Measurements from ENCODE around the gene TNFSF15. TPM values are rescaled to one million over a fixed set of nuclear protein-coding genes. Genes with fewer than 3 reads are reported as not detected.

TNFSF15 gene
- total RNA-seq, 1 experiment from 2014 or later: 0.03 TPM

DNA sequence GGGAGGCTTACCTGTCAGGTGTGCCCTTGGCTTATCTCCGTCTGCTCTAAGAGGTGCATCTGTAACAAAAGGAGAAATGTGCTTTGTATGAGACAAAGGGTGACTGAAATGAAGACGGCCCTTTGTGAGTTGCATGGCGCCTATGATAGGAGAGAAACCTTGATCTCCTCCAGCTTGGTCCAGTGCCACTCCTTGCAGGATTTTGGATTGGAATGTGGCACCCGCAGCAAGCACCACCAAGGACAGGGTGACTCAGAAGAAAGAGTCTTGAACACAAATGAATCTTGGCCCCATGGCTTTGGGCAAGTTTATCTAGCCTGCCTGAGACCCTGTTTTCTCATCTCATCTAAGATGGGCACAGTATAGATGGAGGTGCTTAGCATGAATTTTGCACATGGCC is 13.4 kb downstream of the TNFSF15 start:
- intact Hi-C loops (cut with micrococcal nuclease; ENCODE audit: unreplicated experiment) (no loop called here), in situ Hi-C loops (cut with HindIII; ENCODE audit: low pct_unique_long_range_greater_than_20kb, low sequenced_read_pairs) (no loop called here)
- no peak for TF ChIP-seq POLR2AphosphoS5 (IDR thresholded peaks at IDR 0.05; ENCODE audit: low read depth, low read length)
- no peaks in the 10 kb centered on the region for H3K9me3 ChIP-seq (ENCODE audit: control insufficient read depth, insufficient read depth, low read depth, low read length)
- CTCF ChIA-PET: no interaction called here
- no peak overlapping the region for H3K27ac ChIP-seq (ENCODE audit: low read length)
- POLR2A ChIA-PET: no interaction called here
- no TSS peak for BruUV-seq (replicated peaks)
- H3K4me3 ChIP-seq (ENCODE audit: low read depth in 2 of 2, low read length in 2 of 2): no peak overlapping the region
- no peaks in the 10 kb centered on the region for H3K27me3 ChIP-seq (ENCODE audit: control insufficient read depth, insufficient read depth, low read length)
- no peaks in the 10 kb centered on the region for H3K4me1 ChIP-seq (ENCODE audit: control insufficient read depth, insufficient read depth, low read length)
- ATAC-seq (no peak), DNase-seq (ENCODE audit: low read depth, low spot score) (no peak)
- H3K36me3 ChIP-seq (ENCODE audit: control insufficient read depth, insufficient read depth, low read length): no peaks in the 10 kb centered on the region

DNA sequence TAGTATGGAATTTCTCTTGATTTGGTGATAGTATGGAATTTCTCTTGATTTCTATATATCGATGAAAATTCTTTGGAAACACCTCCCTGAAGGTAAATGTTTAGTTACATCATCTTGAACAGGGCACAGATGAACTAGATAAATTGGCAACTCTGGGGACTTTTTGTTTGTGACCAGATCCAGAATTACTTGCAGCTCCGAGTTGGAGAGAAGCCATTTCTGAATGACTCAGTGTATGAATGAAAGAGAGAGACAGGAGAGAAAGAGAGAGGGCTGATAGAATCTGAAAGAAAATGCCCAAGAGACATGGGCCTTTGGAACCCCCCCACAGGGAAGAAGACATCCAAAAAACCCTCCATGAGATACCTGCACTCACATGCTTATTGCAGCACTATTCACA is 14.1 kb downstream of the TNFSF15 start:
- in situ Hi-C loops (cut with HindIII; ENCODE audit: low pct_unique_long_range_greater_than_20kb, low sequenced_read_pairs) (no loop called here), intact Hi-C loops (cut with micrococcal nuclease; ENCODE audit: unreplicated experiment) (no loop called here)
- POLR2A ChIA-PET: no interaction called here
- Histone ChIP-seq H3K4me3 (ENCODE audit: low read depth in 2 of 2, low read length in 2 of 2) (no peak overlapping the region), H3K36me3 (ENCODE audit: control insufficient read depth, insufficient read depth, low read length) (no peaks in the 10 kb centered on the region), H3K9me3 (ENCODE audit: control insufficient read depth, insufficient read depth, low read depth, low read length) (no peaks in the 10 kb centered on the region), H3K27me3 (ENCODE audit: control insufficient read depth, insufficient read depth, low read length) (no peaks in the 10 kb centered on the region), H3K4me1 (ENCODE audit: control insufficient read depth, insufficient read depth, low read length) (no peaks in the 10 kb centered on the region), H3K27ac (ENCODE audit: low read length) (no peak overlapping the region)
- no peak for DNase-seq (ENCODE audit: low read depth, low spot score)
- no peak for ATAC-seq
- TF ChIP-seq, protein P1, sequence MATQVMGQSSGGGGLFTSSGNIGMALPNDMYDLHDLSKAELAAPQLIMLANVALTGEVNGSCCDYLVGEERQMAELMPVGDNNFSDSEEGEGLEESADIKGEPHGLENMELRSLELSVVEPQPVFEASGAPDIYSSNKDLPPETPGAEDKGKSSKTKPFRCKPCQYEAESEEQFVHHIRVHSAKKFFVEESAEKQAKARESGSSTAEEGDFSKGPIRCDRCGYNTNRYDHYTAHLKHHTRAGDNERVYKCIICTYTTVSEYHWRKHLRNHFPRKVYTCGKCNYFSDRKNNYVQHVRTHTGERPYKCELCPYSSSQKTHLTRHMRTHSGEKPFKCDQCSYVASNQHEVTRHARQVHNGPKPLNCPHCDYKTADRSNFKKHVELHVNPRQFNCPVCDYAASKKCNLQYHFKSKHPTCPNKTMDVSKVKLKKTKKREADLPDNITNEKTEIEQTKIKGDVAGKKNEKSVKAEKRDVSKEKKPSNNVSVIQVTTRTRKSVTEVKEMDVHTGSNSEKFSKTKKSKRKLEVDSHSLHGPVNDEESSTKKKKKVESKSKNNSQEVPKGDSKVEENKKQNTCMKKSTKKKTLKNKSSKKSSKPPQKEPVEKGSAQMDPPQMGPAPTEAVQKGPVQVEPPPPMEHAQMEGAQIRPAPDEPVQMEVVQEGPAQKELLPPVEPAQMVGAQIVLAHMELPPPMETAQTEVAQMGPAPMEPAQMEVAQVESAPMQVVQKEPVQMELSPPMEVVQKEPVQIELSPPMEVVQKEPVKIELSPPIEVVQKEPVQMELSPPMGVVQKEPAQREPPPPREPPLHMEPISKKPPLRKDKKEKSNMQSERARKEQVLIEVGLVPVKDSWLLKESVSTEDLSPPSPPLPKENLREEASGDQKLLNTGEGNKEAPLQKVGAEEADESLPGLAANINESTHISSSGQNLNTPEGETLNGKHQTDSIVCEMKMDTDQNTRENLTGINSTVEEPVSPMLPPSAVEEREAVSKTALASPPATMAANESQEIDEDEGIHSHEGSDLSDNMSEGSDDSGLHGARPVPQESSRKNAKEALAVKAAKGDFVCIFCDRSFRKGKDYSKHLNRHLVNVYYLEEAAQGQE (IDR thresholded peaks at IDR 0.05; ENCODE audit: insufficient read depth in 1 of 2, low read depth in 2 of 2, low read length in 1 of 2): no peak
- no peak for TF ChIP-seq TCF7L2 (IDR thresholded peaks at IDR 0.05; ENCODE audit: low read depth, low read length)
- no peak for TF ChIP-seq SIN3A (IDR thresholded peaks at IDR 0.05; ENCODE audit: borderline replicate concordance, insufficient read depth, low read depth, low read length)
- TF ChIP-seq POLR2AphosphoS5 (IDR thresholded peaks at IDR 0.05; ENCODE audit: low read depth, low read length): no peak
- TF ChIP-seq, protein P2, sequence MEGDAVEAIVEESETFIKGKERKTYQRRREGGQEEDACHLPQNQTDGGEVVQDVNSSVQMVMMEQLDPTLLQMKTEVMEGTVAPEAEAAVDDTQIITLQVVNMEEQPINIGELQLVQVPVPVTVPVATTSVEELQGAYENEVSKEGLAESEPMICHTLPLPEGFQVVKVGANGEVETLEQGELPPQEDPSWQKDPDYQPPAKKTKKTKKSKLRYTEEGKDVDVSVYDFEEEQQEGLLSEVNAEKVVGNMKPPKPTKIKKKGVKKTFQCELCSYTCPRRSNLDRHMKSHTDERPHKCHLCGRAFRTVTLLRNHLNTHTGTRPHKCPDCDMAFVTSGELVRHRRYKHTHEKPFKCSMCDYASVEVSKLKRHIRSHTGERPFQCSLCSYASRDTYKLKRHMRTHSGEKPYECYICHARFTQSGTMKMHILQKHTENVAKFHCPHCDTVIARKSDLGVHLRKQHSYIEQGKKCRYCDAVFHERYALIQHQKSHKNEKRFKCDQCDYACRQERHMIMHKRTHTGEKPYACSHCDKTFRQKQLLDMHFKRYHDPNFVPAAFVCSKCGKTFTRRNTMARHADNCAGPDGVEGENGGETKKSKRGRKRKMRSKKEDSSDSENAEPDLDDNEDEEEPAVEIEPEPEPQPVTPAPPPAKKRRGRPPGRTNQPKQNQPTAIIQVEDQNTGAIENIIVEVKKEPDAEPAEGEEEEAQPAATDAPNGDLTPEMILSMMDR (IDR thresholded peaks at IDR 0.05): no peak
- CTCF ChIA-PET: no interaction called here
- BruUV-seq (replicated peaks): no TSS peak

DNA sequence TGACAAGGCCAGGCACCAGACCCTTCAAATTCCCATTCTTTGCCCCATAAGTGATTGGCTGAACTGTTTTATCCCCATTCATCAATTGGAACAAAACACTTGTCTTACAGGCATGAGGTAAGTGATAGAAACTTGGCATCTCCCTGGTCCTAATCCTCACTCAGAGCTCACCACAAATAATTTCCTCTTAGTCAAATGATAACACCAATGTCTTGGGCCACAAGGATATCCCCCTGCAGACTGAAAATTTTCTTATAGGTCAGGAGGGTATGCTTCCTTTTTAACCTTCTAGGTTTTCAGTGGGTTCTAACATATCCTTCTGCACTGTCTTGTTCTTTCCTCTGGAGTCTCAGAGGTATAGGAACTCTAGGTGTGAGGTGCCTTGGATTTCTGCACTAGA is 14.5 kb downstream of the TNFSF15 start:
- Histone ChIP-seq H3K9me3 (ENCODE audit: control insufficient read depth, insufficient read depth, low read depth, low read length) (no peaks in the 10 kb centered on the region), H3K36me3 (ENCODE audit: control insufficient read depth, insufficient read depth, low read length) (no peaks in the 10 kb centered on the region), H3K27me3 (ENCODE audit: control insufficient read depth, insufficient read depth, low read length) (no peaks in the 10 kb centered on the region), H3K4me1 (ENCODE audit: control insufficient read depth, insufficient read depth, low read length) (no peaks in the 10 kb centered on the region), H3K4me3 (ENCODE audit: low read depth in 2 of 2, low read length in 2 of 2) (no peak overlapping the region), H3K27ac (ENCODE audit: low read length) (no peak overlapping the region)
- intact Hi-C loops (cut with micrococcal nuclease; ENCODE audit: unreplicated experiment): no loop called here
- ChIA-PET POLR2A (no interaction called here), CTCF (no interaction called here)
- no peak for ATAC-seq
- in situ Hi-C loops (cut with HindIII; ENCODE audit: low pct_unique_long_range_greater_than_20kb, low sequenced_read_pairs): no loop called here
- DNase-seq (ENCODE audit: low read depth, low spot score): no peak
- no TSS peak for BruUV-seq (replicated peaks)
- no peak for TF ChIP-seq TCF7L2 (IDR thresholded peaks at IDR 0.05; ENCODE audit: low read depth, low read length)
- TF ChIP-seq SIN3A (IDR thresholded peaks at IDR 0.05; ENCODE audit: borderline replicate concordance, insufficient read depth, low read depth, low read length): no peak
- TF ChIP-seq, protein P1 (IDR thresholded peaks at IDR 0.05; ENCODE audit: insufficient read depth in 1 of 2, low read depth in 2 of 2, low read length in 1 of 2): no peak
- TF ChIP-seq POLR2AphosphoS5 (IDR thresholded peaks at IDR 0.05; ENCODE audit: low read depth, low read length): no peak
- TF ChIP-seq, protein P2 (IDR thresholded peaks at IDR 0.05): no peak

Data from Panc1 (cell line).